ENCODE measurements around the gene PSG11.
"Not testable (repeated sequence)": the region's sequence is repeated elsewhere in the genome, so short reads cannot be mapped to it uniquely, and the experiment has no call there.

The PSG11 gene

GRCh38 chr19:43026369-43026768 lies at the start of gene PSG11:
Gene PSG11 (minus strand): TSS chr19:43026469. CDS start chr19:43026372, 97 bp downstream.
- ATAC-seq, result not testable (repeated sequence)

- ATAC-seq, result not testable (repeated sequence)
Measured at GRCh38 chr19:43062418-43062817, 36.1 kb upstream of the PSG11 start.

- not testable (repeated sequence) for ATAC-seq
Measured at GRCh38 chr19:43061326-43061725, 35.1 kb upstream of the PSG11 start.

- not testable (repeated sequence) for ATAC-seq
Measured at GRCh38 chr19:43060254-43060653, 34.0 kb upstream of the PSG11 start.

- not testable (repeated sequence) for ATAC-seq
Measured at GRCh38 chr19:43059482-43059881, 33.2 kb upstream of the PSG11 start.

- not testable (repeated sequence) for ATAC-seq
Measured at GRCh38 chr19:43058440-43058839, 32.2 kb upstream of the PSG11 start.

- not testable (repeated sequence) for ATAC-seq
Measured at GRCh38 chr19:43047966-43048365, 21.7 kb upstream of the PSG11 start.

- ATAC-seq, result not testable (repeated sequence)
Measured at GRCh38 chr19:43046578-43046977, 20.3 kb upstream of the PSG11 start.

- not testable (repeated sequence) for ATAC-seq
Measured at GRCh38 chr19:43043492-43044180, 17.4 kb upstream of the PSG11 start.

- not testable (repeated sequence) for ATAC-seq
Measured at GRCh38 chr19:43031645-43032044, 5.4 kb upstream of the PSG11 start.

GRCh38 chr19:43028866-43029265 lies 2.6 kb upstream of the PSG11 start:
- ATAC-seq, result no peak

GRCh38 chr19:43027985-43028384 lies 1.7 kb upstream of the PSG11 start:
- ATAC-seq, result not testable (repeated sequence)

GRCh38 chr19:43027061-43027460 lies 792 bp upstream of the PSG11 start:
- not testable (repeated sequence) for ATAC-seq

GRCh38 chr19:43022098-43022497 lies 4.2 kb downstream of the PSG11 start:
- ATAC-seq, result not testable (repeated sequence)

- ATAC-seq, result not testable (repeated sequence)
Measured at GRCh38 chr19:43021629-43022028, 4.6 kb downstream of the PSG11 start.

GRCh38 chr19:43019588-43019987 lies 6.7 kb downstream of the PSG11 start:
- not testable (repeated sequence) for ATAC-seq

- ATAC-seq, result not testable (repeated sequence)
Measured at GRCh38 chr19:43005841-43006240, 20.4 kb downstream of the PSG11 start.

- ATAC-seq, result not testable (repeated sequence)
Measured at GRCh38 chr19:43004846-43005245, 21.4 kb downstream of the PSG11 start.

- ATAC-seq, result not testable (repeated sequence)
Measured at GRCh38 chr19:43003634-43004033, 22.6 kb downstream of the PSG11 start.

- ATAC-seq, result not testable (repeated sequence)
Measured at GRCh38 chr19:43002948-43003347, 23.3 kb downstream of the PSG11 start.

- ATAC-seq, result not testable (repeated sequence)
Measured at GRCh38 chr19:42996161-42996560, 30.1 kb downstream of the PSG11 start.

- ATAC-seq, result not testable (repeated sequence)
Measured at GRCh38 chr19:42992029-42992604, 34.2 kb downstream of the PSG11 start.

- no peak for ATAC-seq
Measured at GRCh38 chr19:42989851-42990250, 36.4 kb downstream of the PSG11 start.

GRCh38 chr19:42989186-42989585 lies 37.1 kb downstream of the PSG11 start:
- ATAC-seq, result not testable (repeated sequence)

Data from activated CD4-positive, CD25-positive, alpha-beta regulatory T cell treated with anti-CD3 and anti-CD28 coated beads, Interleukin-2, amount 50 U/mL, for 24 hours (primary cell).